MCF 10A (cell line): ENCODE measurements around the gene NUFIP1. TPM values are rescaled to one million over a fixed set of nuclear protein-coding genes. Genes with fewer than 3 reads are reported as not detected.

Experiments
- BruUV-seq: library from RNA; stranded (reverse); fragments of 400-500 nt; replicated peaks from 2 replicates; lab custom pipeline; 2021; lab: Mats Ljungman, UMichigan
- CTCF ChIA-PET: fragments of 300-600 bp; sonication (Branson Sonifier 250); formaldehyde crosslinking; extraction: SDS; loops from one replicate; lab custom pipeline; 2021; ENCODE audit warnings: antibody characterized with exemption, inconsistent platforms; lab: Yijun Ruan, JAX
- POLR2A ChIA-PET: fragments of 300-600, 350-650 bp; sonication (Branson Sonifier 250); formaldehyde crosslinking; extraction: SDS; loops from one replicate; lab custom pipeline; 2020; ENCODE audit warnings: antibody characterized with exemption, inconsistent platforms; lab: Yijun Ruan, JAX
- DNase-seq: peaks from one replicate; pipeline ENCODE4 v3.0.0-alpha.2; 2018; ENCODE audit not compliant: unreplicated experiment
- H3K27ac Mint-ChIP-seq: one replicate; pipeline ENCODE4 v1.8.0; 2022; ENCODE audit warnings: mild to moderate bottlenecking, low read depth, mixed read lengths; ENCODE audit not compliant: unreplicated experiment
- H3K27me3 Mint-ChIP-seq: one replicate; pipeline ENCODE4 v1.8.0; 2022; ENCODE audit warnings: mixed read lengths; ENCODE audit not compliant: insufficient read depth, unreplicated experiment
- H3K36me3 Mint-ChIP-seq: one replicate; pipeline ENCODE4 v1.8.0; 2022; ENCODE audit warnings: mild to moderate bottlenecking, moderate library complexity, mixed read lengths; ENCODE audit not compliant: insufficient read depth, unreplicated experiment
- H3K4me1 Mint-ChIP-seq: one replicate; pipeline ENCODE4 v1.8.0; 2022; ENCODE audit warnings: mixed read lengths; ENCODE audit not compliant: insufficient read depth, unreplicated experiment
- H3K4me3 Mint-ChIP-seq: one replicate; pipeline ENCODE4 v1.8.0; 2022; ENCODE audit warnings: mild to moderate bottlenecking, moderate library complexity, mixed read lengths; ENCODE audit not compliant: unreplicated experiment
- H3K9me3 Mint-ChIP-seq: one replicate; pipeline ENCODE4 v1.8.0; 2022; ENCODE audit warnings: mixed read lengths; ENCODE audit not compliant: unreplicated experiment
- CTCF ChIP-seq: fragments of 200-600 bp; IDR thresholded peaks from one replicate; pipeline ENCODE4 v1.8.0; 2022; ENCODE audit warnings: antibody characterized with exemption, mild to moderate bottlenecking; ENCODE audit not compliant: unreplicated experiment
- intact Hi-C: fragments of 100-400 bp; cut with micrococcal nuclease; formaldehyde crosslinking; loops from 2 replicates; pipeline ENCODE4 v1.14.1; 2022
- total RNA-seq: library from RNA; stranded (reverse); gene quantifications from 2 replicates; pipeline ENCODE4 v1.2.3, GENCODE V29; 2022

NUFIP1 gene
- total RNA-seq, 1 experiment from 2014 or later = 9.7 TPM

- no peak for DNase-seq
- peak overlapping the region; percentile 1 for H3K27ac Mint-ChIP-seq
- intact Hi-C loops = no loop called here
- peaks cover 30% of the 10 kb centered on the region for H3K4me1 Mint-ChIP-seq
- no peak overlapping the region for H3K4me3 Mint-ChIP-seq
- ChIA-PET CTCF (interaction anchor here (0.6 to 1.1 kb wide), 3 partner anchors 8 to 350 kb away, joined by 3 read pairs; no protein-coding TSS in a partner anchor), POLR2A (interaction anchor here (1.0 to 4.0 kb wide), 3 partner anchors 10 to 13 kb away, joined by 4 to 25 read pairs (median 5); no protein-coding TSS in a partner anchor)
- TF ChIP-seq CTCF = no peak
- no TSS peak for BruUV-seq
- no peaks in the 10 kb centered on the region for H3K27me3 Mint-ChIP-seq
- H3K9me3 Mint-ChIP-seq = no peaks in the 10 kb centered on the region
- H3K36me3 Mint-ChIP-seq = peaks cover 16% of the 10 kb centered on the region
Observed at GRCh38 chr13:44932171-44932849, 57.0 kb downstream of the NUFIP1 start.

- no peak for DNase-seq
- ChIA-PET CTCF (interaction anchor here (1.2 kb wide), 1 partner anchor 12 kb away, joined by 7 read pairs; no protein-coding TSS in a partner anchor), POLR2A (interaction anchor here (1.0 to 4.0 kb wide), 3 partner anchors 9 to 15 kb away, joined by 4 to 25 read pairs (median 4); no protein-coding TSS in a partner anchor)
- Mint-ChIP-seq H3K4me3 (no peak overlapping the region), H3K27ac (peak overlapping the region; percentile 11), H3K9me3 (no peaks in the 10 kb centered on the region), H3K27me3 (no peaks in the 10 kb centered on the region), H3K36me3 (peaks cover 5% of the 10 kb centered on the region), H3K4me1 (peaks cover 30% of the 10 kb centered on the region)
- intact Hi-C loops = no loop called here
- BruUV-seq = no TSS peak
- no peak for TF ChIP-seq CTCF
Observed at GRCh38 chr13:44930963-44931623, 58.2 kb downstream of the NUFIP1 start.

- intact Hi-C loops = no loop called here
- Mint-ChIP-seq H3K4me3 (no peak overlapping the region), H3K9me3 (no peaks in the 10 kb centered on the region), H3K27me3 (no peaks in the 10 kb centered on the region), H3K27ac (no peak overlapping the region), H3K36me3 (peaks cover 5% of the 10 kb centered on the region), H3K4me1 (peaks cover 30% of the 10 kb centered on the region)
- BruUV-seq = no TSS peak
- ChIA-PET POLR2A (no interaction called here), CTCF (interaction anchor here (0.5 to 1.2 kb wide), 2 partner anchors 12 to 430 kb away, joined by 4 to 7 read pairs; no protein-coding TSS in a partner anchor)
- DNase-seq = no peak
- no peak for TF ChIP-seq CTCF
Observed at GRCh38 chr13:44930280-44930679, 59.0 kb downstream of the NUFIP1 start.

GRCh38 chr13:44929692-44930091 lies 59.6 kb downstream of the NUFIP1 start:
- POLR2A ChIA-PET = no interaction called here
- Mint-ChIP-seq H3K4me3 (no peak overlapping the region), H3K9me3 (no peaks in the 10 kb centered on the region), H3K27ac (no peak overlapping the region), H3K27me3 (no peaks in the 10 kb centered on the region), H3K36me3 (peaks cover 1% of the 10 kb centered on the region), H3K4me1 (peaks cover 25% of the 10 kb centered on the region)
- CTCF ChIA-PET = no interaction called here
- DNase-seq = no peak
- intact Hi-C loops = no loop called here
- no TSS peak for BruUV-seq
- TF ChIP-seq CTCF = no peak
